Sigmoid colon (tissue), 4 donors: Measurements from ENCODE around the gene AMACR.

ENCODE experiments used
- EP300 ChIP-seq, 4 donors: sonication (generic); formaldehyde crosslinking; IDR thresholded peaks; one replicate each; pipeline ENCODE4 v1.6.1; 2017; ENCODE audit warnings: antibody characterized with exemption in 4 of 4
- POLR2A ChIP-seq, 2 donors: fragments of 450-650 bp; IDR thresholded peaks; one replicate each; pipeline ENCODE4 v1.6.1; 2016; ENCODE audit warnings: antibody characterized with exemption in 2 of 2, mild to moderate bottlenecking in 2 of 2, moderate library complexity in 2 of 2
- TF ChIP-seq, protein P1 (sequence below), 4 experiments: fragments of 450-650 bp in 3 of 4; fragments of 200-600 bp in 1 of 4; IDR thresholded peaks; one replicate each; pipeline ENCODE4 v1.5.1; 2016 to 2019; ENCODE audit warnings: antibody characterized with exemption in 4 of 4, mild to moderate bottlenecking in 3 of 4, moderate library complexity in 2 of 4

DNA sequence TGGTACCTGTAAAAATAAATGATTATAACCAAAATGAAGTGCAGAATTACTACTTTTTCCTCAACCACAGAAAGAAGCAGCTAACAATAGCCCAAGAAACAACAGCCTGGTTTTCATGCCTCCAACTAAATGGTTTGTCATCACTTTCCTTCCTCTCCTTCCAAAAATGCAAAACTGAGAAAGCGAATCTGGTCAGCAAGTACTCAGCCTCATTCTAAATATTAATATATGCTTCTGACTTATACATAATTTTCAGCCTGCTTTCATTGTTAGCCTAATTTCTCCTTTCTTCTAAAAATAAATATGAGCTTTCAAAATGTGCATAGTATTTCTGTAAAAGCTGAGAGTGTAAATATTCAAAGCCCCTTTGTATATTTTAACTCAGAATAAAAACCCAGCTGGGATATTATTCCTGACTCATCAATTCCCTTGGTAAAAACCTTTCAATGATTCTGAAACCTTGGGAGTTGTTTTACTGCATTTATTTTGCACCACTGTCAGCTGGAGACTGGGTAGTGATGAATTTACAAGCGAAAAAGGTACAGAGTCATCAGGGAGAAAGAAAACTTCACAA, 50.2 kb downstream of the AMACR start:
- TF ChIP-seq, protein P1, sequence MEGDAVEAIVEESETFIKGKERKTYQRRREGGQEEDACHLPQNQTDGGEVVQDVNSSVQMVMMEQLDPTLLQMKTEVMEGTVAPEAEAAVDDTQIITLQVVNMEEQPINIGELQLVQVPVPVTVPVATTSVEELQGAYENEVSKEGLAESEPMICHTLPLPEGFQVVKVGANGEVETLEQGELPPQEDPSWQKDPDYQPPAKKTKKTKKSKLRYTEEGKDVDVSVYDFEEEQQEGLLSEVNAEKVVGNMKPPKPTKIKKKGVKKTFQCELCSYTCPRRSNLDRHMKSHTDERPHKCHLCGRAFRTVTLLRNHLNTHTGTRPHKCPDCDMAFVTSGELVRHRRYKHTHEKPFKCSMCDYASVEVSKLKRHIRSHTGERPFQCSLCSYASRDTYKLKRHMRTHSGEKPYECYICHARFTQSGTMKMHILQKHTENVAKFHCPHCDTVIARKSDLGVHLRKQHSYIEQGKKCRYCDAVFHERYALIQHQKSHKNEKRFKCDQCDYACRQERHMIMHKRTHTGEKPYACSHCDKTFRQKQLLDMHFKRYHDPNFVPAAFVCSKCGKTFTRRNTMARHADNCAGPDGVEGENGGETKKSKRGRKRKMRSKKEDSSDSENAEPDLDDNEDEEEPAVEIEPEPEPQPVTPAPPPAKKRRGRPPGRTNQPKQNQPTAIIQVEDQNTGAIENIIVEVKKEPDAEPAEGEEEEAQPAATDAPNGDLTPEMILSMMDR (IDR thresholded peaks at IDR 0.05) = no peak
- no peak for TF ChIP-seq EP300 (IDR thresholded peaks at IDR 0.05)
- TF ChIP-seq POLR2A (IDR thresholded peaks at IDR 0.05) = no peak
